GM12872 (cell line): ENCODE measurements around the gene PLCB1.

Experiments used
- CTCF ChIP-seq: IDR thresholded peaks from 3 replicates; pipeline ENCODE4 v1.5.1; 2011; ENCODE audit warnings: low read depth, mild to moderate bottlenecking, low read length, moderate library complexity; ENCODE audit not compliant: insufficient read depth

The PLCB1 gene

GRCh38 chr20:8807480-8808201, 675.6 kb downstream of the PLCB1 start:
- TF ChIP-seq CTCF: no peak

- no peak for TF ChIP-seq CTCF
Observed at GRCh38 chr20:8808202-8808535, 676.1 kb downstream of the PLCB1 start.

GRCh38 chr20:8809107-8809953, 677.3 kb downstream of the PLCB1 start:
- TF ChIP-seq CTCF: no peak

- TF ChIP-seq CTCF: no peak
Observed at GRCh38 chr20:8811801-8812594, 679.9 kb downstream of the PLCB1 start.

GRCh38 chr20:8812817-8813216, 680.8 kb downstream of the PLCB1 start:
- TF ChIP-seq CTCF: no peak

GRCh38 chr20:8815208-8815607, 683.1 kb downstream of the PLCB1 start:
- no peak for TF ChIP-seq CTCF

- TF ChIP-seq CTCF: peak; percentile 43; the same call in 2 of the 3 replicates
Observed at GRCh38 chr20:8829256-8829655, 697.2 kb downstream of the PLCB1 start.
